Measurements from ENCODE around the gene QPCTL.
A peak's percentile ranks its signal among the peaks of the same experiment; 100 is the strongest.
"Not testable (repeated sequence)": the region's sequence is repeated elsewhere in the genome, so short reads cannot be mapped to it uniquely, and the experiment has no call there.

The QPCTL gene

DNA sequence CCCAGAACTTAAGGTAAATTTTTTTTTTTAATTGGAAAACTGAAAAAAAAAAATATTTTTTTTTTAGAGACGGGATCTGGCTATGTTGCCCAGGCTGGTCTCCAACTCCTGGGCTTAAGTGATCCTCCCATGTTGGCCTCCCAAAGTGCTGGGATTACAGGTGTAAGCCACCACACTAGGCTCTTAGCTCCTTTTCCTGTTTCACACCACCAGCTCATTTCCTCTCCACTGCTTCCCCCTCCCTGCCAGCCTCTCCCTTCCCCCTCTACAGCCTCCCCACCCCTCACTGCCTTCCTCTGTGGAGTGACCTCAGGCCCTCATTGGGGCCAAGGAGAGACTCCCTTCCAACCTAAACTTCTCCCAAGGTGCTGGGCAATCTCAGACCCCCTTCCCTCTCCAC, 28.7 kb upstream of the QPCTL start:
- no peak for TF ChIP-seq POLR2A (IDR thresholded peaks at IDR 0.05; ENCODE audit: low read depth, low read length)
- DNase-seq (ENCODE audit: insufficient read length, low spot score) (no peak), FAIRE-seq (no peak)

DNA sequence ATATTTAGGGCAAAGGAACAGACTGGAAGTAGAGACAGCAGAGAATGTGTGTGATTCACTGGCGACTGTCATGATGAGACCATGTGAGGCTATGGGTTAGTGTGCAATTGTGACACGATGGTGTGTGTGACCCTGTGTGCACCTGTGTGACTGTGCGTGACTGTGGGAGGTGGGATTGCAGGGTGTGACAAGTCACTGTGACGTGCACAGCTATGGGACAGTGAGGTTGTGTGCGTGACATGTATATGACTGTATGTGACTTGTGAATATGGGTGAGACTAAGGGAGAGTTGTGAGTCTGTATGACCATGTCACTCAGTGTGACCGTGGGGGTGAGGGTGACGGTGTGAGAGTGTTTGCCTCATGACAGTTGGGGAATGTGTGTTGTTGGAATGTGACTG, 27.9 kb upstream of the QPCTL start:
- no peak for TF ChIP-seq POLR2A (IDR thresholded peaks at IDR 0.05; ENCODE audit: low read depth, low read length)
- no peak for DNase-seq (ENCODE audit: insufficient read length, low spot score)
- no peak for FAIRE-seq

- 0 out of 2 replicates have a peak, but pooled peaks have one; percentile 26 for TF ChIP-seq POLR2A (IDR thresholded peaks at IDR 0.05; ENCODE audit: low read depth, low read length)
- DNase-seq (ENCODE audit: insufficient read length, low spot score) (no peak), FAIRE-seq (no peak)
Measured at GRCh38 chr19:45667620-45668341, 24.7 kb upstream of the QPCTL start, which contains the start of gene GIPR. Gene GIPR, plus strand, starts transcription at chr19:45668221. Its CDS starts 1,300 bp downstream, at chr19:45669521.

- no peak for TF ChIP-seq POLR2A (IDR thresholded peaks at IDR 0.05; ENCODE audit: low read depth, low read length)
- FAIRE-seq, result no peak
- DNase-seq (ENCODE audit: insufficient read length, low spot score), result no peak
Measured at GRCh38 chr19:45668342-45668871, 24.1 kb upstream of the QPCTL start.

DNA sequence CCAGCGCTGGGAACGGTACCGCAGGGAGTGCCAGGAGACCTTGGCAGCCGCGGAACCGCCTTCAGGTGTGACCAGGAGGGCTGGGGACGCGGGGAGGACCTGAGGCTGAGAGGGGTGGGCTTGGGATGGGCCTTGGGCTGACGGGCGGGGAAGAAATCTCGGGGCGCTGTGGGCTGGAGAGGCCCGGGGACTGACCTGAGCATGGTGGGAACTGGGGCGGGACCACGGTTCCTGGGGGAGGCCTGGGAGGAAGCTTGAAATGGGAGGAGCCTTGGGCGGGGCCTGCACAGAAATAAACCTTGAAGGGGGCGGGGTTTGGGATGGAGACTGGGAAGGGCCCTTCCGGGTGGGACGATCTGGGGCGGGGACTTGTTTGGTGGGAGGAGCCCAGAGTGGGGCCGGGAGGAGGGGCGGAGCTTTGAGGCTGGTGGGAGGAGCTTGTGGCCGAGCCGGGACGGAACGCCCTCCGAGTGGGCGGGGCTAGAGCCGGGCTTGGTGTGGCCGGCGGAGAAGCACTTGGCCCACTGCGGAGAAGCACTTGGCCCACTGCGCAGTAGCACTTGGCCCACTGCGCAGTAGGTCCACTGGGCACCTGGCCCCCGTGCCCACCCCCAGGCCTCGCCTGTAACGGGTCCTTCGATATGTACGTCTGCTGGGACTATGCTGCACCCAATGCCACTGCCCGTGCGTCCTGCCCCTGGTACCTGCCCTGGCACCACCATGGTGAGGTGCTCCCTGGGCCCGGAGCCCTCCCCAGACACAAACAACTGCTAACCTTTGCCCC, 21.6 kb upstream of the QPCTL start:
- FAIRE-seq (no peak), DNase-seq (ENCODE audit: insufficient read length, low spot score) (no peak)
- TF ChIP-seq POLR2A (IDR thresholded peaks at IDR 0.05; ENCODE audit: low read depth, low read length), result no peak

GRCh38 chr19:45674946-45675345, 17.5 kb upstream of the QPCTL start:
- no peak for TF ChIP-seq POLR2A (IDR thresholded peaks at IDR 0.05; ENCODE audit: low read depth, low read length)
- no peak for FAIRE-seq
- no peak for DNase-seq (ENCODE audit: insufficient read length, low spot score)

- TF ChIP-seq POLR2A (IDR thresholded peaks at IDR 0.05; ENCODE audit: low read depth, low read length), result no peak
- DNase-seq (ENCODE audit: insufficient read length, low spot score), result no peak
- no peak for FAIRE-seq
Measured at GRCh38 chr19:45676851-45677263, 15.6 kb upstream of the QPCTL start.

DNA sequence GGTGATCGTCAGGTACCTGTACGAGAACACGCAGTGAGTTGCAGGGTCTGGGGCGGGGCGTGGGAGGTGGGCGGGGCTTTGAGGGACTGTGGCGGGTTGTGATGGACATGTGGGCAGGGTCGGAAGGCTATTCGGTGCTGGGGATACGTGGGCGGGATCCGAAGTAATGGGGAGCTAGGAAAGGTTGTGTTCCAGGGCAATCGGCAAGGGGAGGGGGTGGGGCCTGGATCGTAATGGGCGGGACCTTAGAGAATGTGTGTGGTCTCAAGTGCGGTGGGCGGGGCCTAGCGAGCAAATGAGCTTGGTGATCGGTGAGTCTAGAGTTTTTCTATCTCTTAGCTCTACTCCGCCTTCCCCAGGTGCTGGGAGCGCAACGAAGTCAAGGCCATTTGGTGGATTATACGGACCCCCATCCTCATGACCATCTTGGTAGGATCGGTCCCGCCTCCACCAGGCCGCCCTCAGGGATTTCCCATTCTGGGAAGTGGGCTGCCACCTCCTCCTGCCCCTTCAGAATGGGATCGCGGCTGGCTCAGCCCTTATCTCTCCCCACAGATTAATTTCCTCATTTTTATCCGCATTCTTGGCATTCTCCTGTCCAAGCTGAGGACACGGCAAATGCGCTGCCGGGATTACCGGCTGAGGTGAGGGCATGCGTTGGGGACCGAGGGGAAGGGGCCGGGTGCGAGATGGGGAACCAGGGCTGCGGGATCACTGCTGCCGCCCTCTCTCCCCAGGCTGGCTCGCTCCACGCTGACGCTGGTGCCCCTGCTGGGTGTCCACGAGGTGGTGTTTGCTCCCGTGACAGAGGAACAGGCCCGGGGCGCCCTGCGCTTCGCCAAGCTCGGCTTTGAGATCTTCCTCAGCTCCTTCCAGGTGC, 14.9 kb upstream of the QPCTL start:
- FAIRE-seq (no peak), DNase-seq (ENCODE audit: insufficient read length, low spot score) (no peak)
- TF ChIP-seq POLR2A (IDR thresholded peaks at IDR 0.05; ENCODE audit: low read depth, low read length), result no peak

- no peak for TF ChIP-seq POLR2A (IDR thresholded peaks at IDR 0.05; ENCODE audit: low read depth, low read length)
- DNase-seq (ENCODE audit: insufficient read length, low spot score) (peak; percentile 84), FAIRE-seq (no peak)
Measured at GRCh38 chr19:45681391-45682015, 11.0 kb upstream of the QPCTL start.

GRCh38 chr19:45682117-45682516, 10.3 kb upstream of the QPCTL start:
- FAIRE-seq (no peak), DNase-seq (ENCODE audit: insufficient read length, low spot score) (no peak)
- no peak for TF ChIP-seq POLR2A (IDR thresholded peaks at IDR 0.05; ENCODE audit: low read depth, low read length)

DNA sequence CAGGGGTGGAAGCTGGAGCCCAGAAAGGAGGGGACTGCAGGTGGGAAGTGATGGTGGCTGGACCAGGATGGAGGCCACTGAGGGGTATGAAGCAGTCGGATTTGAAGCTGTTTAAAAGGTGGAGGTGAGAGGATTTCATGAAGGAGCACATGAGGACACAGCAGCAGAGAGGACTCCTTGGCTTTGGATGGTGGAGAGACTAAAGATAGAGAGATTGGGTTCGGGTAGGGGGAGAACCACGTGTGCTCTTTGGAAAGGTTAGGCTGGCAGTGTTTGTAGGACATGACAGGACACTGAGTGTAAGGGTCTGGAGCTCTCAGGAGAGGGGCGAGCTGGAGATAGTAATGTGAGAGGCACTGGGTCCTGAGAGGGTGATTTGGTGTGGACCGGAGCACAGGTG, 9.6 kb upstream of the QPCTL start:
- FAIRE-seq, result no peak
- DNase-seq (ENCODE audit: insufficient read length, low spot score), result no peak
- TF ChIP-seq POLR2A (IDR thresholded peaks at IDR 0.05; ENCODE audit: low read depth, low read length), result no peak

DNA sequence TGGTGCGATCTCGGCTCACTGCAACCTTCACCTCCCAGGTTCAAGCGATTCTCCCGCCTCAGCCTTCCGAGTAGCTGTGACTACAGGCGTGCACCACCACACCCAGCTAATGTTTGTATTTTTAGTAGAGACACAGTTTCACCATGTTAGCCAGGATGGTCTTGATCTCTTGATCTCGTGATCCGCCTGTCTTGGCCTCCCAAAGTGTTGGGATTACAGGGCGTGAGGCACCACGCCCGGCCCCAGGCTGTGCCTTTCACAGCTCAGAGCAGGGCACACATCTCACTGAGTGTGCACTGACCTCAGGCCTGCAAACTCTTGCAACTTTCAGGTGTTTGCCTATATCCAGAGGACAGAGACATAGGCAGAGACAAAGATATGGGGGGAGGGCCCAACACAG, 7.4 kb upstream of the QPCTL start:
- FAIRE-seq; DNase-seq (ENCODE audit: insufficient read length, low spot score): not testable (repeated sequence)

DNA sequence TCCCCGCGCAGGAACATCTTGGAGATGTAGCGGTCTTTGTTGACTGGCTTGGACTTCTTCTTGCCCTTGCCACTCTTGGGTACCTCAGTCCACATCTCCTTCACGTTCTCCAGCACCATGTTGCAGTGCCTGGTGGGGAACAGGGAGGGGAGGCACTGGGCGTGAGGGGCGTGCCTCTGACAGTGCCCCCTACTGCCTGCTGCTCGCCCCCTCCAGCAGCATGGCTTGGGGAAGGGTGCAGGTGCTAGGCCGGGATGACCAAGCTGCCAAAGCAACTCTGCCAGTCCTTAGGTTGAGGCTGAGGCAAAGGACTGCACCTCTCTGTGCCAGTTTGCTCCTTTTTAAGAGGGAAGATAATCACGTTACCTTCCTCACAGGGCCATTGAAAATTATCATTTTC, 4.9 kb upstream of the QPCTL start:
- FAIRE-seq (no peak), DNase-seq (ENCODE audit: insufficient read length, low spot score) (no peak)
- no peak for TF ChIP-seq POLR2A (IDR thresholded peaks at IDR 0.05; ENCODE audit: low read depth, low read length)

Data from H54 (cell line).